ENCODE data around the gene MOCS3. TPM values are rescaled to one million over a fixed set of nuclear protein-coding genes. Genes with fewer than 3 reads are reported as not detected.

The MOCS3 gene
- total RNA-seq, 1 experiment from 2014 or later, result 6.4 TPM

DNA sequence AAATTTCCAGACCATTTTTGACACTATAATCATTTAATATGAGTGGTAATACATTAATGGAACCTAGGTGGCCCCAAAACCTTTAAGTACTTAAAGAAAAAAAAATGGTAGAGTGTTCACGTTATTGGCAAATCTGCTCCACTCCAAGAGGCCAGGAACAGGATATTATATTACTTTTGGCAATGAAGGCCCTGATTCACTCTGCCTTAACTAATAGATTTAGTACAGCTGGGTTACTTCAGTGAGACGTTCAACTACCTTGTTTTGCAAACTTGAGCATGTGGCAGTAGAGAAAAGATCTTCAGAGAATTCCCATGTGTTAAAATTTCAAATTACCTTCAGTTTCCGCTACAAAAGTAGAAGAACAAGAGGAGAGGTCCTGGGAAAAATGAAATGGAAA, 40.2 kb upstream of the MOCS3 start:
- Histone ChIP-seq H4K20me1 (ENCODE audit: insufficient read depth) (peaks cover 57% of the 10 kb centered on the region; the same call in 1 of the 2 replicates), H3K79me2 (ENCODE audit: insufficient read depth, low read length) (peaks cover 100% of the 10 kb centered on the region), H3K9me3 (ENCODE audit: control insufficient read depth in 1 of 2, insufficient read depth in 1 of 2, low read depth in 1 of 2, low read length in 2 of 2) (no peaks in the 10 kb centered on the region), H3K4me2 (ENCODE audit: low read length) (no peak overlapping the region), H3K4me3 (replicated peaks in 1 of 2; ENCODE audit: low read depth in 1 of 2, low read length in 2 of 2) (no peak overlapping the region), H3K9me2 (ENCODE audit: insufficient read depth) (no peaks in the 10 kb centered on the region), H3K4me1 (ENCODE audit: control insufficient read depth in 1 of 2, insufficient read depth in 2 of 2, low read length in 2 of 2) (peaks cover 0 to 14% of the 10 kb centered on the region in 2 experiments; a peak in 2 of 4 replicates), H3K9ac (ENCODE audit: low read length) (no peak overlapping the region), H3K27me3 (ENCODE audit: insufficient read depth, low read length) (no peaks in the 10 kb centered on the region), H3K36me3 (ENCODE audit: control insufficient read depth in 1 of 2, insufficient read depth in 2 of 2, low read length in 2 of 2) (peaks cover 11 to 12% of the 10 kb centered on the region in 2 experiments; a peak in 2 of 4 replicates), H2AFZ (ENCODE audit: low read depth, low read length, poor library complexity, severe bottlenecking) (no peak overlapping the region), H3K27ac (ENCODE audit: low read depth, low read length) (no peak overlapping the region)
- CTCF ChIA-PET, result interaction anchor here (1.7 kb wide), 1 partner anchor 11 kb away, joined by 5 read pairs; no protein-coding TSS in a partner anchor
- RAD21 ChIA-PET (ENCODE audit: low non-redundant PET in 1 of 2, low total read pairs in 2 of 2, uncharacterized antibody in 2 of 2, unreplicated experiment in 2 of 2), result no interaction called here
- intact Hi-C loops (cut with micrococcal nuclease), result no loop called here
- no TSS peak for BruUV-seq (replicated peaks)
- POLR2A ChIA-PET, result interaction anchor here (0.6 kb wide), 1 partner anchor 71 kb away, joined by 3 read pairs; no protein-coding TSS in a partner anchor
- DNase-seq (ENCODE audit: low read depth, low spot score), result no peak
- no peak for ATAC-seq
- TF ChIP-seq ZFX (IDR thresholded peaks at IDR 0.05) (no peak), CEBPB (IDR thresholded peaks at IDR 0.05; ENCODE audit: low read depth) (no peak), YY1 (IDR thresholded peaks at IDR 0.05; ENCODE audit: extremely low read depth, insufficient replicate concordance, low read depth, low read length) (no peak), EZH2phosphoT487 (IDR thresholded peaks at IDR 0.05; ENCODE audit: borderline replicate concordance) (no peak), SP1 (IDR thresholded peaks at IDR 0.05; ENCODE audit: low read depth) (no peak), JUND (IDR thresholded peaks at IDR 0.05) (no peak), POLR2A (IDR thresholded peaks at IDR 0.05; ENCODE audit: borderline replicate concordance, extremely low read depth, insufficient read depth, insufficient read length) (no peak)
- TF ChIP-seq, protein P1, sequence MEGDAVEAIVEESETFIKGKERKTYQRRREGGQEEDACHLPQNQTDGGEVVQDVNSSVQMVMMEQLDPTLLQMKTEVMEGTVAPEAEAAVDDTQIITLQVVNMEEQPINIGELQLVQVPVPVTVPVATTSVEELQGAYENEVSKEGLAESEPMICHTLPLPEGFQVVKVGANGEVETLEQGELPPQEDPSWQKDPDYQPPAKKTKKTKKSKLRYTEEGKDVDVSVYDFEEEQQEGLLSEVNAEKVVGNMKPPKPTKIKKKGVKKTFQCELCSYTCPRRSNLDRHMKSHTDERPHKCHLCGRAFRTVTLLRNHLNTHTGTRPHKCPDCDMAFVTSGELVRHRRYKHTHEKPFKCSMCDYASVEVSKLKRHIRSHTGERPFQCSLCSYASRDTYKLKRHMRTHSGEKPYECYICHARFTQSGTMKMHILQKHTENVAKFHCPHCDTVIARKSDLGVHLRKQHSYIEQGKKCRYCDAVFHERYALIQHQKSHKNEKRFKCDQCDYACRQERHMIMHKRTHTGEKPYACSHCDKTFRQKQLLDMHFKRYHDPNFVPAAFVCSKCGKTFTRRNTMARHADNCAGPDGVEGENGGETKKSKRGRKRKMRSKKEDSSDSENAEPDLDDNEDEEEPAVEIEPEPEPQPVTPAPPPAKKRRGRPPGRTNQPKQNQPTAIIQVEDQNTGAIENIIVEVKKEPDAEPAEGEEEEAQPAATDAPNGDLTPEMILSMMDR (IDR thresholded peaks at IDR 0.05 in 2 of 3, conservative IDR thresholded peaks at IDR 0.05 in 1 of 3; ENCODE audit: borderline replicate concordance in 1 of 3, insufficient read depth in 1 of 3, low read depth in 2 of 3, low read length in 2 of 3), result no peak
- TF ChIP-seq, protein P2, sequence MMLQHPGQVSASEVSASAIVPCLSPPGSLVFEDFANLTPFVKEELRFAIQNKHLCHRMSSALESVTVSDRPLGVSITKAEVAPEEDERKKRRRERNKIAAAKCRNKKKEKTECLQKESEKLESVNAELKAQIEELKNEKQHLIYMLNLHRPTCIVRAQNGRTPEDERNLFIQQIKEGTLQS (IDR thresholded peaks at IDR 0.05), result no peak
